ENCODE measurements around the gene NOS1AP. TPM values are rescaled to one million over a fixed set of nuclear protein-coding genes. Genes with fewer than 3 reads are reported as not detected.
"Not testable (repeated sequence)": the region's sequence is repeated elsewhere in the genome, so short reads cannot be mapped to it uniquely, and the experiment has no call there.

NOS1AP gene
- total RNA-seq, 1 donor from 2014 or later = 0.34 TPM

DNA sequence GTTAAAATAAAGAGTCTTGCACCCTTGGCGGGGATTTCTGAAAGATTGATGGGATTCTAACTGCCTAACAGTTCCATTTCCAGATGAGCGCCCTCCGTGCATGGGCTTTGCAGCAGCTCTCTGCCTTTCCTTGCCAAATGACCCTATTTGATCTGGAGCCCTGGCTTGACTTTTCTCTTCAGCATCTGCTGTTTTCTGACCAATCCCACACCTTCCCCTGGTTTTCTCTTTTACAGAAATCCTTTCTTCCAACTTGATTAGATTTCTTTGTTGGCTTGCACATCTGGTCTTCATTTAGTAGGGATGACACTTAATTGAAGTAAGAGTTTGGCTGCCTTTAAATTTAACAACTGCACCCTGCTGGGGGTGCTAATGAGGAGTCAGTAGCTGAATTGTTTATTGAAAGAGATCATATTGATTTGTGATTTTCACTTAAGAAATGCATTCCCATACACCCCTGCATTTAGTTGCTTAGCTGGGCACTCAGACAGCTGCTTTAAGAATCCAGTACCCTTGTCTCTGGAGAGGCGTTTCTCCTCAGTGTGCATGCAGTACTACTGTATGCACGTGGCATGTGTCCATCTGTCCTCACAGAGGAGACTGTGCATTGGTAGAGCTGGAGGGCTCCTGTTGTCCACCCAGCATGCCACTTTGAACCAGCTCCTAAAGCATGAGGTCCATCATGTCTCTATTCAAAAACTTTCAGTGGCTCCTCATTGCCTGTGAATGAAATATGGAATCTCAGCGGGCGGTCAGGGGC lies 99.7 kb downstream of the NOS1AP start:
- no peak for DNase-seq

DNA sequence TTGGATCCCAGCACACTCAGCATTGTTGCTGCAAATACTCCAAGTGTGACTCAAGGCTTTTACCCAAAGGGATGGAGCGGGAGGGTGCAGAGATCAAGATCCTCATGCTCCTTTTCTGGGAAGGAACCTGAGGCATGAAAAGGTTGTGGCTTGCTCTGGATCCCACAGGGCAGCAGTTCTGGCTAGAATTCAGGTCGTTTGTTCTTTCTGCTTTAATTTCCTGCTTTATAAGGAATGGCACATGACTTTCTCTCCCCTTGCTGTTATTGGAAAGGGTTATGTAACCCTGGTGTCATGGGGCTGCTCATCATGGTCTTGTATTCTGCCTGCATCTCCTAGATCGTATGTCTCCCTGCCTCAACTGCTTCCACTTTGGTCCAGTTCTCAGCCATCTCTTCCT lies 101.6 kb downstream of the NOS1AP start:
- DNase-seq = no peak

- DNase-seq = no peak
These were observed 103.0 kb downstream of the NOS1AP start for GRCh38 chr1:162172311-162173102.

- DNase-seq = not testable (repeated sequence)
These were observed 104.1 kb downstream of the NOS1AP start for GRCh38 chr1:162173607-162174006.

- DNase-seq = not testable (repeated sequence)
These were observed 104.5 kb downstream of the NOS1AP start for GRCh38 chr1:162174027-162174426.

DNA sequence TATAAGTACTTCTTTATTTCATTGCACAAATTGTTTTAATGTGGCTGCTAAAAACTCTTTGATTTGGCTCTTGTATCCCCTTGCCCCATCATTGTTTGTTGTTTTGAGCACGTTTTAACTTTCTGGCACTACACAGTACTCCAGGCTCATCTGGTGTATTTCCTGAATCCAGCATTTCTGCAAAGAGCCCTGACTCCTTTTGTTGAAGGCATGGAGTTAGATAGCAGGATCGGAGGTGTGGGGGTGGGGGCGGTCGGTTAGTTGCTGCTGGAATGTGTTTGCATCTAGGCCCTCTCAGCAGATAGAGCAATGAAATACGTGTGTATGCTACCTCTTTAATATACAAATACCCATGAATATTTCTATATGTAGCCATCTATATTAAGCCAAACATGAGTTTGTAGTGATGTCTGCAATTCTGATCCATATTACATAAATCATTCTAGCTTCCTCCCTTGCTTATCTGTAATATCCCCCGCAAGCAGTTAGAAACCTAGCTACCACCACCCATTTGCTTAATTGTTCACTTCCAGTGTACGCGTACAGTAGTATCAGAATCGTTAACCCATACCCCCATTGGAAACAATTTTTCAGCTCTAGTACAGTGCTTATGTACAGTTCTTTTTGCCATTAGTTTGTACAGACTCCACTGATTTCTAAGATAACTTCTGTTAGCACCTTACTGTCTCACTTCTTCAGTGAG lies 106.0 kb downstream of the NOS1AP start:
- DNase-seq = no peak

GRCh38 chr1:162177126-162177525 lies 107.6 kb downstream of the NOS1AP start:
- no peak for DNase-seq

DNA sequence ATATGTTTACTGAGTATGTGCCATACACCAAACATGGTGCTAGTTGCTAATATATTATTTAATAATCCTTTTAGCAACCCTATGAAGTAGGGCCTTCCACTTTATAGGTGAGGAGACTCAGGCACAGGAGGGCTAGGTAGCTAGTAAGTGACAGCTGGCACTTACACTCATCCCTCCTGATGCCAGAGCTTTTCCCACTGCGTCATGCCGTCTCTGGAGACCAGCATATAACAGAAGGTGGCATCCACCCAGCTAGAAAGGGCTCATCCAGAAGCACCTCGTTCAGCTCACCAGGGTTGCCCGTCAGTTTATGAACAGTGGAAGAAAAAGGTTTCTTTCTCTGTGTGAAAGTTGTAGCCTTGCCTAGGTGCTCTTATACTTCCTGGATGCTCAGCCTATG lies 108.9 kb downstream of the NOS1AP start:
- DNase-seq = no peak

- DNase-seq = no peak
These were observed 109.6 kb downstream of the NOS1AP start for GRCh38 chr1:162179121-162179520.

DNA sequence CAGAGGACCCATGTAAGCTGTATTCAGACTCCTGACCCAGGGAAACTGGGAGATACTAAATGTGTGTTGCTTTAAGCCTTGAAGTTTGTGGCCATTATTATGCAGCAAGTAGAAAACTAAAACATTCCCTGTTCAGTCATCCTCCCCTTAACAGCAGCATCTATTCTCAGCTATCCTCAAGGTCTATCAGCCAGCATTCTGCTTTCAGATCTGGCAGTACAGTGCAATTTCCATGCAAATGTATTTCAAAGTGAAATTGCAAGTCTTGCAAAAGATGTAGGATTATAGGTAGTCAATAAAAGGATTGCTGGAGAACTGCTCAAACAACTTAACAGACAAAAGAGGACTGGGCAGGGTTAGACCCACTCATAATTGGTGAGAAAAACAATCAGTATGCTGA lies 111.3 kb downstream of the NOS1AP start:
- no peak for DNase-seq

GRCh38 chr1:162182090-162182489 lies 112.6 kb downstream of the NOS1AP start:
- DNase-seq = no peak

GRCh38 chr1:162185314-162186025 lies 116.0 kb downstream of the NOS1AP start:
- no peak for DNase-seq

DNA sequence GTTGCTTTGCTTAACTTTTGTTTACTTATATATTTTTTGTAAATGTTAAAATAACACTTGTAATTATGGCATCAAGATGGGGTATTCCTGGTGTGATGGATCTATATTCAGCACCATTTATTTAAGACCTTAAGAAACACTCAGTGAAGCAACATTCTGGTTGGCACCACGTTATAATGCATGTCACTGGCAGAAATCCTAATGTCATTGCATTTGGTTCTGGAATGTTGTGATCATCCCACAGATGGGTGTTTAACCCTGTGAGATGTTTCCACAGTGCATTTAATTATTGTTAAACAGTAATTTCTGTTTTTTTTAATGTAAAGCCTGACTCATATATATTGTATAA lies 116.5 kb downstream of the NOS1AP start:
- DNase-seq = no peak

DNA sequence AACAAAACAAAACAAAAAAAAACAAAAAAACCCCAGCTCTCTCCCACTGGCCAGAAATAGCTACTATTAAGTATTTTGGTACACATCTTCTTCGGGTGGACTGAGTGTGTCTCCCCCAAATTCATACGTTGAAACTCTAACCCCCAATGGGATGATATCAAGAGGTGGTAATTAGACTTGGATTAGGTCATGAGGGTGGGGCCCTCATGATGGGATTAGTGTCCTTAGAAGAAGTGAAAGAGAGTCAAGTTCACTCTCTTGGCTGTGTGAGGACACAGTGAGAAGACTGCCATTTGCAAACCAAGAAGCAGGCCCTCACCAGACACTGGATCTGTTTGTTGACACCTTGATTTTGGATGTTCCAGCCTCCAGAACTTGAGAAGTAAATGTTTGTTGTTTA lies 116.9 kb downstream of the NOS1AP start:
- no peak for DNase-seq

GRCh38 chr1:162187687-162188276 lies 118.3 kb downstream of the NOS1AP start:
- peak; percentile 76 for DNase-seq

DNA sequence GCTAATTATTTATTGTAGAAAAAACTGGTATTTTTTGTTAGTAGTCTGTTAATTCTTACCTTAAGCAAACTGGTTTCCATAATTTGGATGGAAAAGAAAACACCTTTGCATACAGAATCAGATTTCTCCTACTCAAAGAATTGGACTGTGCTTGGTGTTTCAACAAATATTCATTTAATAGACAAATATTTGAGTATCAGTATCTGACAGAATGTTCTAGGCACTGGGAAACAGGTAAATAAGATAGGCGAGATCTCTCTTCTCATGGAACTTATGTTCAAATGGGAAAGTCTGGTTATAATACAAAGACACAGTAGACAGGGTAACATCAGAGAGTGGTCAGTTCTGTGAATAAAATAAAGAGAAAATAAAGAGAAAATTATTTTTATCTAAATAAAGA lies 119.9 kb downstream of the NOS1AP start:
- DNase-seq = no peak

DNA sequence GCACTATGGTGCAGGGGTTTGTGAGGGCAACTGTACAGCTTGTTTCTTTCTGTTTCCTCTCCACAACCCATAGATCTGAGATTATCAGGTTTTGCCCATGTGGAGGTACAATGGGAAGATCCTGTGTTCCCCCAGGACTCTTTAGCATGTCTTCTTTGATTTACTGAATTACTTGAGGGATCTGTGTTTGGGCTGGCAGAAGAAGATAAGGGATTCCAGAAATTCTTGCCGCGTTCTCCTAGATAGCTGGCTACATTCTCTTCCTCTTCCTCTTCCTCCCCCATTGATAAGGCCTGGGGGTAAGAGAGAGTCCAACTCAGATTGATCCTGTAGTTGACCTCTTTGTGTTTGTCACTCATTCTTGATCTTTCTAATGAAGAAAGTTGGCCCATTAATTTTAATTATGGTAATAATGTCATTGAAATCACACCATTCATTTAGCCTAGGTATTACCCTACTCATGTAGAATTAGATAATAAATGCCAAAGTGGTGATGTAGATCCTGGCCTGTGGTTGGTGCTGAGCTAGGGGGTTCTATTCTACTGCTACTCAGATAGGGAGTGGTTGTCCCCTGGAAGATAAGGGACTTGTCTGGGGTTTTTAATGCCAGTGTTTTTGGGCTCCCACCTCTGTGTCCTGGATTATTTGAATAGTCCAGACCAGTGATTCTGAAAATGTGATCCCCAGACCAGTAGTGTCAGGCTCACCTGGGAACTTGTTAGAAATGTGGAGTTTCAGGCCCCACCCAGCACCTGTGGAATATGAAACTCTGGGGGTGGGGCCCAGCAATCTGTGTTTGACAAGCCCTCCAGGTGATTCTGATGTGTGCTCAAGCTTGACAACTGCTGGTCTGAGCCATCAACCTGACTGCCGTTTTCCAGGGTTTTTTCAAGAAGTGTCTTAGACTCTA lies 122.2 kb downstream of the NOS1AP start:
- DNase-seq = peak; percentile 48

DNA sequence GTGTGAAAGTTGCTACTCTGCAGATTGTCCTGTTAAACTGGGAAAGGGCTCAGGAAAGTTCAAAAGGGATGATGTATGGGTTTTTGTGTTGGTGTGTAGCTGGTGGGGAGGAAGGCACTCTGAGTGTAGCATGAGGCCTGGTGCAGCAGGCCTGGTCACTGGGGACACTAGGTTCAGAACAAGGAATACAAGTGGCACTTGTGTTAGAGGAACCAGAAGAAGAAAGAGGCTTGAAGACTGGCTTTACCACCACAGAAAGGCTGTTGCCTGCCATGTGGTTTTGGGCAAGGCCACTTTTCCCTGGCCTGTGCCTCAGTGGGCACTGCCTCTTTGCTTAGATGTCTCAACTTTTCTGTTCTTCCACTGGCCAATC lies 122.8 kb downstream of the NOS1AP start:
- DNase-seq = no peak

DNA sequence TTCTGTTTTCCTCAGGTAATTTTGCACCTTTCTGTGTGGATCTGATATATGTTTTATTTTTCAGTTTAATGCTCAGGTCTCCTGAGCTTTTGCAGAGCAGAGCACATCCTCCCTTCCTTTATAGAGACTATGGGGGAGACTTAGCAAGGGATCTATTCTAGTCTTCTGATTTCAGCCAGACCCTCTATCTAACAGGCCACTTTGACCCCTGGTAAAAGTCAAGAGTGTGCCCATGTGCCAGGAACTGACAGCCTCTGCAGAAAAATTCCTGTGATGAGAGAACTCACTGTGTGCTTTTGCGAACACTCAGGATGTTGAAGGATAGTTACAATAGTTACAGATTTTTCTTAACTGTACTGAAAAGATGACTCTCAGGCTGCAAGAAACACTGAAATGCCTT lies 123.3 kb downstream of the NOS1AP start:
- DNase-seq = no peak

- no peak for DNase-seq
These were observed 123.7 kb downstream of the NOS1AP start for GRCh38 chr1:162193221-162193620.

DNA sequence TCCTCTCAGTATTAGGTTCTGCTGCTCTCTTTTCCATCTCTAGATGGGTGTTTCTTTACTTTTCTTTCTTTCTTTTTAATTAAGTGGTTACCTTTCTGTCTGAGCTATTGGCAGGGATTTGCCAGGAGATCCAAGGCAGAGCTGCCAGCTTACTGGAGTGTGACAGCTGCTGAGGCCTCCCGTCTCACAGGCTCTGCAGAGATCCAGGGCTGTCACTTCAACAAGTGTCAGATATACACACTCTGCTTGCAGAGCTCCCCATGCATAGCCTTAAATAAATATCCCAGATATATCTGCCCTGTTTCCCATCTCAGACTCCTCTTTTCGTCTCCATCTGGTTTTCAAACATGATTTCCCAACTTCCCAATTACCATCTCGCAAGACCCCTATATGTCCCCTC lies 124.3 kb downstream of the NOS1AP start:
- DNase-seq = no peak

GRCh38 chr1:162195567-162195966 lies 126.1 kb downstream of the NOS1AP start:
- no peak for DNase-seq
